Omental fat pad (tissue), 4 donors: ENCODE measurements around the gene HS1BP3. TPM values are rescaled to one million over a fixed set of nuclear protein-coding genes. Genes with fewer than 3 reads are reported as not detected.
A peak's percentile ranks its signal among the peaks of the same experiment; 100 is the strongest.

ENCODE experiments used
- ATAC-seq: fragments of 150-250 bp; one replicate; pipeline ENCODE4 v1.9.1; 2016; ENCODE audit warnings: mild to moderate bottlenecking, moderate library complexity; ENCODE audit not compliant: low FRiP score
- DNase-seq: peaks from one replicate; pipeline ENCODE4 v3.0.0-alpha.2; 2019; ENCODE audit warnings: low spot score
- total RNA-seq, 4 donors: library from RNA; depleted of rRNA; stranded (reverse); fragments of >200 nt; gene quantifications; one replicate each; pipeline ENCODE4 v1.1.0, GENCODE V29; 2016
- TF ChIP-seq, protein P1 (sequence below), 3 donors: fragments of 450-650 bp; IDR thresholded peaks; one replicate each; pipeline ENCODE4 v1.5.1; 2016 to 2017; ENCODE audit warnings: antibody characterized with exemption in 3 of 3, mild to moderate bottlenecking in 3 of 3, moderate library complexity in 2 of 3

Gene HS1BP3
- total RNA-seq, 4 donors from 2014 or later: 17.7 to 30.3 (median 22.8) TPM

DNA sequence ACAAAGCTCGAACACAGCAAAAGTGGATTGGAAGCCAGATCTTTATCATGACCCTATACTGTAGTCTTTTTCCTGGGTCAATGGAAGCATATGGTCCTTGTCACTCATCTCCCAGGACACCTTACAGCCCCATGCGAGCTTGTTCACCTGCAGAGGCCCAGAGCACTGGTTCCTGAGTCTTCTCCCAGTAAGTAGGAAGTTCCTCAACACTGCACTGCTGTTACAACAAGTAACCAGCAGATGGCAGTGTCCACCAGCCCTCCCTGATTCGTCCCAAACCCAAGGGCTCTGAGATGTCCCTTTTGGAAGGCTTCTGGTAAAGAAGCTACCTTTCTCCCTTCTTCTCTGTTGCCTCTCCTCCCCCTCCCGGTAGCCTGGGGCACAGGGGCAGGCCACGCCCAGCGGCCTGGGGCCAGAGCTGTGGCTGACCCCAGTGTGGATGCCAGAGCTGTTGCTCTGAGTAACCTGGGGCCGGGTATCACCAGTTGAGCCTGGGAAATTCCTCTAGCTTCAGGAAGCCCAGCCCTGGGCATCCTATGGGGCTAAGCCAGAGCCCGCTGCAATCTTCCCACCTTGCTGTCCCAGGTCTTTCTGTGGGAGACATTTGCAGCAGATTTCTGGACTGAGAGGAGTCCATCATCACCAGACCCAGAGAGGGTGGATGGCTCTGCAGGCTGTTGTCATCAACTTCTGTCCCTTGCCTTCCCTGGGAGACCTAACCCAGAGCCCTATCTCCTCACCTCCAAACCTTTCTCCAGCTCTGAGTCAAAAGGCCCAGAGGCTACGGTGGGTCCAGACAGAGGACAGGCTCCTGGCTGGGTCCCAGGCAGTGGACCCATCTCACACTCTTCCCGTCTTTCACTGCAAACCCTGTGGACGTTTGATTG is 10.8 kb upstream of the HS1BP3 start:
- DNase-seq: no peak
- TF ChIP-seq, protein P1, sequence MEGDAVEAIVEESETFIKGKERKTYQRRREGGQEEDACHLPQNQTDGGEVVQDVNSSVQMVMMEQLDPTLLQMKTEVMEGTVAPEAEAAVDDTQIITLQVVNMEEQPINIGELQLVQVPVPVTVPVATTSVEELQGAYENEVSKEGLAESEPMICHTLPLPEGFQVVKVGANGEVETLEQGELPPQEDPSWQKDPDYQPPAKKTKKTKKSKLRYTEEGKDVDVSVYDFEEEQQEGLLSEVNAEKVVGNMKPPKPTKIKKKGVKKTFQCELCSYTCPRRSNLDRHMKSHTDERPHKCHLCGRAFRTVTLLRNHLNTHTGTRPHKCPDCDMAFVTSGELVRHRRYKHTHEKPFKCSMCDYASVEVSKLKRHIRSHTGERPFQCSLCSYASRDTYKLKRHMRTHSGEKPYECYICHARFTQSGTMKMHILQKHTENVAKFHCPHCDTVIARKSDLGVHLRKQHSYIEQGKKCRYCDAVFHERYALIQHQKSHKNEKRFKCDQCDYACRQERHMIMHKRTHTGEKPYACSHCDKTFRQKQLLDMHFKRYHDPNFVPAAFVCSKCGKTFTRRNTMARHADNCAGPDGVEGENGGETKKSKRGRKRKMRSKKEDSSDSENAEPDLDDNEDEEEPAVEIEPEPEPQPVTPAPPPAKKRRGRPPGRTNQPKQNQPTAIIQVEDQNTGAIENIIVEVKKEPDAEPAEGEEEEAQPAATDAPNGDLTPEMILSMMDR (IDR thresholded peaks at IDR 0.05): peak in 2 of 3 donors; percentile 33 to 64
- ATAC-seq: no peak

DNA sequence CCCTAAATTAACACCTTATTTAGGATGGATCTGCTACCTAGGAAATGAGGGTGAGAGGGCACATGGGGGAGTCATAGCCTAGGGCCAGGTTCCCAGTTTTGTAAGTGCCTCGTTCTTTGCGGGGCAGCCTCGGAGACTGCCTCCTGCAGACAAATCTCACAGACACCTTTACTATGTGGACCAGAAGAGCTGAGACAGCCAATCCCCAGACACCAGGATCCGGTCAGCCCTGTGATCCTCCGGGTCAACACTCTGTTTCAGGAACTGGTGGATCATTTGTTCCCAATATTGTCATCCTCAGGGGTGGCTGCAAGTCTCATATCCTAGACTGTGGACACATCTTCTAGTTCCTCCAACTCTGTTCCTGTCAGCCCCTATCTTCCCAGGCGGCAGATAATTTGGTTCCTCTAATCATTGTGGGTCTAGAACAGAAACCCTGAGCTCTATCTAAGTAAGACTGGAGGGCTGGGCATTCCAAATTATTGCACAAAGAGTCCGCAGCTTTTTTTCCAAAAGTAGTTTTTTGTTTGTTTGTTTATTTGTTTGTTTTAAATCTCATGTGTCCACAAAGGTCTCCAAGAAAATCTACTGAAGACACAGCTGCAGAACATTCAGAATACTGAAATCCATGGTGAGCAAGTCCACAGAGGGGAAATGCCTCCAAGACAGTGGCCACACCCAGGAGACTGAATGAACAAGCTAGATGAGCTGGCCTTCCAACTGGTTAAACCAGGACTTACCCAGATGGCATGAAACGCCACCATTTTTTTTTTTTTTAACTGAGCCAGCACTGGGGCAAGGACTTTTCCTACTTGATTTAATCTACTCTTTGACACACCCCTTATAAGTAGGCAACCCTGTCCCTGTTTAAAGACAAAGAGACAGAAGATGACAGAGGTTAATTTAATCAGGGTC is 9.9 kb upstream of the HS1BP3 start:
- no peak for ATAC-seq
- DNase-seq: no peak
- TF ChIP-seq, protein P1 (IDR thresholded peaks at IDR 0.05): no peak

DNA sequence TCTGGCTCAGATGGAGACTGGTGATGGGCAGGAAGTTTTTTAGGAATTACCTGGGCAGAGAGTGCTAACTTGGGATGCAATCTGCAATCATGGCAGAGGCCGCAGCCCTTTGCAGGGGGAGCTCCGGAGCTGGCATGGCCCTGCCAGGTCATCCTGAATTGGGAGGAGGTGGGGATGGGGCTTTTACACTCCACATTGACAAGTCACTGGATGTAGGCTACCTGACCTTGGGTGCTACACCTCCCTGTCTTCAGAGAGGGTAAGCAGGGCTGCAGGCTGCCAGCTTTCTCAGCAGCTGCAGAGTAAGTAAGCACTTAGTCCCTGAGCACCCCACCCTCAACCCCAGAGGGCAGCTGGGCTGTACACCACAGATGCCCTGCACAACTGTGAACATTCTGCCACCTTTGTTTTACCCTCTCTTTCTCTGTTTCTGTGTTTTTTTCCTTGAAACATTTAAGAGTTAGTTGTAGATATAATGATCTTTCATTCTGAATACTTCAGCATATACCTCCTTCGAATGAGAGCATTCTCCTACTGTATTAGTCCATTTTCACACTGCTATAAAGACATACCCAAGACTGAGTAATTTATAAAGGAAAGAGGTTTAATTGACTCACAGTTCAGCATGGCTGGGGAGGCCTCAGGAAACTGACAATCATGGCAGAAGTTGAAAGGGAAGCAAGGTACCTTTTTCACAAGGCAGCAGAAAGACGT is 6.8 kb upstream of the HS1BP3 start:
- TF ChIP-seq, protein P1 (IDR thresholded peaks at IDR 0.05): no peak
- no peak for DNase-seq

DNA sequence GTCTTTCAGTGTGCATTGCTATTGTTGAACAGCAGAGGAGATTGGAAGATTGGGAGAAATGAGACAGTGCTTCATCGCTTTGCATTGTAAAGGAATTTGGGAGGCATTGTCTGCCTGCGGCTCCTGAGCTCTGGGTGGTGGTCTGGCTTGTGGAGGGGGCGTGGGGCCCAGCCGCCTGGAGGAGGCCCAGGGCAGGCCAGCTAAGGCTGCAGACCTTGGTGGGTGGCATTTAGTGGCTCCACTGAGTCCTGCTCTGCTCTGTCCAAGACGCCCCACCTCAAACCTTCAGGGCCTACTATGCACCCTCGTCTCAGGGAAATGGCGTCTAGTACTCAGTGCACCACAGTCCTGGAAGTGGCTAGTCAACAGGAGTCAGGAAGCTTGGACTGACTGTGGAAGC is 5.7 kb upstream of the HS1BP3 start:
- TF ChIP-seq, protein P1 (IDR thresholded peaks at IDR 0.05): no peak
- DNase-seq: no peak
- no peak for ATAC-seq

More for the DNA sequence above, 6.8 kb upstream of the HS1BP3 start:
- no peak for ATAC-seq

DNA sequence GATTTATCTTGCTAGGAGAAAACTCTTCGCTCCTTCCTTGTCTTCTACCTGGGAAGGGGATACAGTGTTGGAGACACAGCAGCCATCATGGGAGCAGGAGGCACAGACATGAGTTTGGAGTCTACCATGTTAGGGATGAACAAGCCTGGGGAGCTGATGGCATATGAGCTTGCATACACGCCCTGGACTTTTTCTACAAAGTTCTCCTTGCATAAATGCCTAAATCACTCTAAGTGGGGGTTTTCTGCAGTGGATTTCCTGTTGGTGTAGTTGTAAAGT is 3.6 kb upstream of the HS1BP3 start:
- TF ChIP-seq, protein P1 (IDR thresholded peaks at IDR 0.05): no peak
- no peak for DNase-seq
- no peak for ATAC-seq

DNA sequence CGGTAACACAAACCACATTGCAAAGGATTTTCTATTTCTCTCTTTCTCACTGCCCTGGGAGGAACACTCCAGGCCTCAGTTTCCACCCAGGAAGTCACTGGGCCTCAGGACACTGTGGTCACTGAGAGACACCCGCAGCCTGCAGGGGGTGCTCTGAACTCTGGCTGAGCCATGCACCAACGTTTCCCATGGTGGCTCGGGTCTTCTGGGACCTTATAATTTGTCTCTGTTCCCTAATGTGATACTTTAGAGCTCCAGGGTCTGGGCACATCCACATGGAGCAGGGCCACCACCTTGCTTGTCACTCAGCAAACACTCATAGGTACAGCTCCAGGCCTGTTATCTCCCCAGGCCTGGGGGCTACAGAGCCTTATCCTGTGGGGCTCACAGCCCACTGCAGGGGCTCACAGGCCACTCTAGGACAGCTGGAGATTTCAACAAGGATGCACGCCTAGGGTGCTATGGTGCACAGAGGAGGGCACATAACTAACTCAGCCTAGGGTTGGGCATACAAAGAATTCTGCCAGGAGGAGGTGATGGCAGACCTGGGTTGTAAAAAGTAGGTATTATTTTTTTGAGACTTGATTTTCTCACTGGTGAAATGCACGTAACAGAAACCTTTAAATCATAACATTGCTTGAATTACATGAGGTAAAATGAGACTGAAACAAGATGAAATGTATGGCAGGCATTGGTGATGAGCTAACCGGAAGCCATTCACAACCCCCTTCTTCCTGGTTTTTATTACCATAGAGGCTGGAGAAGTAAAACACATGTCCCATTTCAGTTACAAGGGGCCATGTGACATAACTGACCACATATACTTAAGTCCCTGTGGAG is 3.0 kb upstream of the HS1BP3 start:
- DNase-seq (no peak), ATAC-seq (no peak)
- TF ChIP-seq, protein P1 (IDR thresholded peaks at IDR 0.05): no peak
